NK-92 (cell line): ENCODE measurements around the gene PIN1.

Experiments
- DNase-seq: peaks from one replicate; lab custom pipeline; 2025; ENCODE audit not compliant: unreplicated experiment; lab: John Stamatoyannopoulos, UW

PIN1 gene

DNA sequence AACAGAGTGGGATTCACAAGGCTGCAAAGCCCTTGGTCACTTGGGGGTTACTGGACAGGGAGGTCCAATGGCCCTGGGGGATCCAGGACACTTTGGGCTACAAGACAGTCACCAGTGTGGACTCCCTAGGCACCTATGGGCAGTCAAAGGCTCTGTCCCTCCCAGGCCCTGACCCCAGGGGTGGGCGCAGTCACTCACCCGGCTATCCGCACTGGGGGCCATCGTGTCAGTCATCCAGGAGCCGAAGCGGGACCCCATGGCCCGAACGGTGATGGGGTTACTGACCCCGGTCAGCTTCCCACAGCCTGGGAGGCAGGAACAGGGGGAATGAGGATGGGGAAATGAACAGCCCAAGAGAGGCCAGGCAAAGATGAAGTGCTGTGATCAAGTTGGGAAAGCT lies 21.5 kb downstream of the PIN1 start:
- no peak for DNase-seq

DNA sequence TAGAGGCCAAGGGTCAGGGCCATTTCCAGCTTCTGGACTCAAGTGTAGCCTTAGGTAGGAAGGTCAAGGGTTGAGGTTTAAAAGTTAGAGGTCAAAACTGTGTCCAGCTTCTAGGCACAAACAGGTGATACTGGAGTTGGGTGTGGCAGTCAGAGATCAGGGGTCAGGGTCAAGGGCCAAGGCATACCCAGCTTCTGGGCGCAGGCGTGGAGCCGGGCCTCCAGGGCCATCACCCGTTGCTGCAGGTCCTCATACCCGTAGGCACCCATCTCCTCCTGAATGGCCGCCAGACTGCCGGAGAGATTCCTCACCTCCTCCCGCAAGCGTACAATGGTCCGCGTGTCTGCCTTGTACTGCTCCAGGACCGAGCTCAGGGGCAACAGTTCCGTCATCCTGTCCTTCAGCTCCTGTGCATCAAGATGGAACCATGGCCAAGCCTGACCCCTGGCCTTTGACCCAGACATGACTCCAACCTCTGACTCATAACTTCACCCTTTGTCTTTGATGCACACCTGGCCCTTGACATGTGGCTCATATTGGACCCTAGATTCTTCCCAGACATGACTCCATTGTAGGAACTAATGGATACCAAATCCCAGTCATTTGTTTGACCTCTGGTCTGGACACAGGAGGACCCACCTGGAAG lies 22.1 kb downstream of the PIN1 start:
- DNase-seq, result no peak

DNA sequence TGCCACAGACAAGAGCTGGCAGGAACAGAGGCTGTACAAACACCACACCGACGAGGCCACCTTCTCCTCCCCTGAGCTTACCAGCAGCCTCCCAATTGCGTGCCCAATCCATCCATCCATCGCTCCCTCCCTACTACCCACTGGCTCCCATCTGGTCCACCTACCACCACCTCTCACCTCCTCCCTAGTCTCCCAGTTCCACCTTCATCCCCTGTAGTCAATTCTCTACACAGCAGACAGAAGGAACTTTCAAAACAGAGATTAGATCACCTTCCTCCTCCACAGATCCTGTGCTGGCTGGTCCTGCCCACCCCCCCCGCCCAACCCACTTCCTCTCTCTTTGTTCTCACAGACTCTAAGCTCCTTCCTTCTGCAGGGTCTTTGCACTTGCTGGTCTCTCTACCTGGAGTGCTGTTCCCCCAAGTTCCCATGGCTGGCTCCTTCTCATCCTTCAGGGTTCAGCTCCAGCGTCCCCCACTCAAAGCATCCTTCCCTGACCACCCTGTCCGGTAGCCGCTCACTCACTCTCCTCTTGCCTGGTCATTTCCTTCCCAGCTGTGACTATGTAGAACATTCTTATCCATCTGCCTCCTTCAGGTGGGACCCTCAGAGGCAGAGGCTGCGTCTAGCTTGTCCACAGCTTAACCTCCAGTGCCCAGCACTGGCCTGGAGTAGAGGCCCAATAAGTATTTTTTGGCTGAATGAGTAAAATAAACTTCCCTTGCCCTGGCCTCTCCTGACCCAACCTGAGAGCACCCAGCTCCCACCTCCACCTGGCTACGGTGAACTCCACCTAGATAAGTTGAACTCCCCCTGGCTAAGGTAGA lies 23.0 kb downstream of the PIN1 start:
- no peak for DNase-seq

- DNase-seq, result no peak
These were observed 23.6 kb downstream of the PIN1 start for GRCh38 chr19:9858766-9859165.

- DNase-seq, result no peak
These were observed 25.3 kb downstream of the PIN1 start for GRCh38 chr19:9860407-9860806.

- no peak for DNase-seq
These were observed 26.4 kb downstream of the PIN1 start for GRCh38 chr19:9861503-9861902.

DNA sequence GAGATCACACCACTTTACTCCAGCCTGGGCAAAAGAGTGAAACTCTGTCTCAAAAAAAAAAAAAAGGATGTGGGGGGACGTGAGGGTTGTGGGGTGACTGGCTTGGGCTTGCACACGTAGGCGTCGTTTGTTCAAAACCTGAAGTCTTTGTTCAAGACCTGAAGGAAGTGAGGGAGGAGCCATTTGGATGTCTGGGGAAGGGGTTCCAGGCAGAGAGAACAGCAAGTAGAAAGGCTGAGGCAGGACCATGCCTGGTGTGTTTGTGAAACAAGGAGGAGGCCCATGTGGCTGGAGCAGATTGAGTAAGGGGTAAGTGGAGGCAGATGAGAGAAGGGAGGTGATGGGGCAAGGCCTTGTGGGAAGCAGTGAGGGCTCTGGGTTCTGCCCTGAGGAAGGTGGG lies 27.8 kb downstream of the PIN1 start:
- no peak for DNase-seq

GRCh38 chr19:9863759-9864158 lies 28.6 kb downstream of the PIN1 start:
- DNase-seq, result no peak

DNA sequence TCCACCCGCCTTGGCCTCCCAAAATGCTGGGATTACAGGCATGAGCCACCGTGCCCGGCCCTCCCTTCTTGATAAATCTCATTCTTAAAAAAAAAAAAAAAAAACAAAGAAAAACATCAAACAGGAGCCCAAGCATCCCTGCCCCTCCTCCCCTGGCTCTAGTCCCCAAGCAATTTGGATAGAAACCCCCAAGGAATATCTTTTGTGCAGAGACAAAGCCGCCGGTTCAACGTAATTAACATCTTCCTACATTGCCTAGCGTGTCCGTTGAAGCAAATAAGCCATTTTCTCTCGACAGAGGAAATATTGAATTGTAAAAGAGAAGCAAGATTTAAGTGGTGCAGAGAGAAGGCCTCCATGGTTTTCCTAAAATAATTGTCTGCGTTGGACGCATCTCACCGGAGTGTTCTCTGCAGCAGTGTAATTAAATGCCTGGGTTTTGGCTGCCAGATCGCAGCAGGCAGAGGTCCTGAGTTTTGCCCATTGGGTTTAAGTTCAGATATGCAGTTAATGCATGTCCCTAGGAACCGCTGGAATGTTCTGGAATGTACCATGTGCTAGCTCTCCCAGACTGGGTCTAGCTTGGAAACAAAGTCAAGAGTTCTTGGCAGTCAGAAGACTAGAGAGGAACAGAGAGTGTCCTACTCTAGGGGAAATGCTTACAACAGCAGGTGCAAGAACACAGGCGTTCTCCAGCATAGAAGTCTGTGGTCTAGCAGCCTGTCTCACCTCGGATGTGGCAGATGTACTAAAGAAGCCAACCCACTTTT lies 30.8 kb downstream of the PIN1 start:
- no peak for DNase-seq

GRCh38 chr19:9868983-9869617 lies 34.0 kb downstream of the PIN1 start:
- no peak for DNase-seq

GRCh38 chr19:9871626-9872338 lies 36.7 kb downstream of the PIN1 start:
- no peak for DNase-seq

DNA sequence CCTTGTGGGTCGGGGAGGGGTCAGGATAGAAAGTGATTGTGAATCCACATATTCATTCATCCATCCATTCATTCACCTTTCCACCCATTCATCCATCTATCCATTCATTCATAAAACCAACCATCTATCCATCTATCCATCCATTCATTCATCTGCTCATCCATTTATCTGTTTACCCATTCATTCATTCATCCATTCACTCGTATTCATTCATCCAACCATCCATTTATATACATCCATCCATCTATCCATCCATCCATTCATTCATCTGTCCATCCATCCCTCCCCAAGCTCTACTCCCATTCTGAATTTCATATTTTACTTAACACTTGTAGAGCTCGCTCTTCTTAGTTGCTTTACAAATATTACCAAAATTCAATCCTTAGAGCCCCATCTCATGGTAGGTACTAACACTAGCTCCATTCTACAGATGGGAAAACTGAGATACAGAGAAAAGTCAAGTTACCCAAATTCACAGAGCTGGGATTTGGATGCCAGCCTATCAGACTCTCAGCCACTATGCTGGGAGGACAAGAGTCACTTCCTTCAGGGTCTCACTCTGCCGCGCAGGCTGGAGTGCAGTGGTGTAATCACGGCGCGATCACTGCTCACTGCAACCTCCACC lies 37.6 kb downstream of the PIN1 start:
- DNase-seq, result no peak

GRCh38 chr19:9875031-9875627 lies 40.0 kb downstream of the PIN1 start:
- DNase-seq, result no peak

- no peak for DNase-seq
These were observed 40.7 kb downstream of the PIN1 start for GRCh38 chr19:9875796-9876195.

GRCh38 chr19:9877780-9878510 lies 42.8 kb downstream of the PIN1 start:
- DNase-seq, result no peak

DNA sequence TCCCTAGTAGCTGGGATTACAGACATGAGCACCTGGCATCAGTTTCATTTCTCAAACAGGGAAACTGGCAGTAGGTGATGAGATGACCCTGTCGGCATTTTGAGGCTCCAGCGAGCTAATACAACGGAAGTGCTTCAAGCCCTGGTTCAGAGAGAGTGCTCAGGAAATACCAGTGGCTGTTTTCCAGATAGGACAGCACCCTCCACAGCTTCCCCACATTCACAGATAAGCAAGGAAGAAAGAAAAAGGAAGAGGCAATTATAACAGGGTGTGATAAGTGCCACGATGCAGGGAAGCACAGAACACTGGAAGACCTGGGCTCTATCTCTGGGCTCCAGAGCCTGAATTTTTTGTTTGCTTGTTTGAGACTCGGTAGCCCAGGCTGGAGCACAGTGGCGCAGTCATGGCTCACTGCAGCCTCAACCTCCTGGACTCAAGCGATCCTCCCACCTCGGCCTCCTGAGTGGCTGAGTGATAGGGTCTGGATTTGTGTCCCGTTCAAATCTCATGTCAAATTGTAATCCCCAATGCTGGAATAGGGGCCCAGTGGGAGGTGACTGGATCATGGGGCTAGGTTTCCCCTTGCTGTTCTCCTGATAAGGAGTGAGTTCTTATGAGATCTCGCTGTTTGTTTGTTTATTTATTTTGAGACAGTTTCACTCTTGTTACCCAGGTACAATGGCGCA lies 43.5 kb downstream of the PIN1 start:
- DNase-seq, result no peak

- DNase-seq, result no peak
These were observed 46.6 kb downstream of the PIN1 start for GRCh38 chr19:9881720-9882119.

GRCh38 chr19:9883231-9883758 lies 48.2 kb downstream of the PIN1 start:
- no peak for DNase-seq
